ENCODE data around the gene AMIGO3. TPM values are rescaled to one million over a fixed set of nuclear protein-coding genes. Genes with fewer than 3 reads are reported as not detected.

AMIGO3 gene
- total RNA-seq, 2 donors from 2014 or later, result 0.44 to 1.1 TPM

GRCh38 chr3:49745986-49746385 is 26.5 kb upstream of the AMIGO3 start:
- TF ChIP-seq, protein P1, sequence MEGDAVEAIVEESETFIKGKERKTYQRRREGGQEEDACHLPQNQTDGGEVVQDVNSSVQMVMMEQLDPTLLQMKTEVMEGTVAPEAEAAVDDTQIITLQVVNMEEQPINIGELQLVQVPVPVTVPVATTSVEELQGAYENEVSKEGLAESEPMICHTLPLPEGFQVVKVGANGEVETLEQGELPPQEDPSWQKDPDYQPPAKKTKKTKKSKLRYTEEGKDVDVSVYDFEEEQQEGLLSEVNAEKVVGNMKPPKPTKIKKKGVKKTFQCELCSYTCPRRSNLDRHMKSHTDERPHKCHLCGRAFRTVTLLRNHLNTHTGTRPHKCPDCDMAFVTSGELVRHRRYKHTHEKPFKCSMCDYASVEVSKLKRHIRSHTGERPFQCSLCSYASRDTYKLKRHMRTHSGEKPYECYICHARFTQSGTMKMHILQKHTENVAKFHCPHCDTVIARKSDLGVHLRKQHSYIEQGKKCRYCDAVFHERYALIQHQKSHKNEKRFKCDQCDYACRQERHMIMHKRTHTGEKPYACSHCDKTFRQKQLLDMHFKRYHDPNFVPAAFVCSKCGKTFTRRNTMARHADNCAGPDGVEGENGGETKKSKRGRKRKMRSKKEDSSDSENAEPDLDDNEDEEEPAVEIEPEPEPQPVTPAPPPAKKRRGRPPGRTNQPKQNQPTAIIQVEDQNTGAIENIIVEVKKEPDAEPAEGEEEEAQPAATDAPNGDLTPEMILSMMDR (IDR thresholded peaks at IDR 0.05), result no peak
- Histone ChIP-seq H3K4me1 (no peaks in the 10 kb centered on the region), H3K9me3 (no peaks in the 10 kb centered on the region), H3K27ac (no peak overlapping the region), H3K4me3 (no peak overlapping the region), H3K27me3 (no peaks in the 10 kb centered on the region), H3K36me3 (peaks cover 25% of the 10 kb centered on the region)
- no peak for DNase-seq (ENCODE audit: low spot score)

GRCh38 chr3:49740427-49740826 is 20.9 kb upstream of the AMIGO3 start:
- H3K36me3 ChIP-seq, result peaks cover 33% of the 10 kb centered on the region
- TF ChIP-seq, protein P1 (IDR thresholded peaks at IDR 0.05), result no peak
- no peak for DNase-seq (ENCODE audit: low spot score)

DNA sequence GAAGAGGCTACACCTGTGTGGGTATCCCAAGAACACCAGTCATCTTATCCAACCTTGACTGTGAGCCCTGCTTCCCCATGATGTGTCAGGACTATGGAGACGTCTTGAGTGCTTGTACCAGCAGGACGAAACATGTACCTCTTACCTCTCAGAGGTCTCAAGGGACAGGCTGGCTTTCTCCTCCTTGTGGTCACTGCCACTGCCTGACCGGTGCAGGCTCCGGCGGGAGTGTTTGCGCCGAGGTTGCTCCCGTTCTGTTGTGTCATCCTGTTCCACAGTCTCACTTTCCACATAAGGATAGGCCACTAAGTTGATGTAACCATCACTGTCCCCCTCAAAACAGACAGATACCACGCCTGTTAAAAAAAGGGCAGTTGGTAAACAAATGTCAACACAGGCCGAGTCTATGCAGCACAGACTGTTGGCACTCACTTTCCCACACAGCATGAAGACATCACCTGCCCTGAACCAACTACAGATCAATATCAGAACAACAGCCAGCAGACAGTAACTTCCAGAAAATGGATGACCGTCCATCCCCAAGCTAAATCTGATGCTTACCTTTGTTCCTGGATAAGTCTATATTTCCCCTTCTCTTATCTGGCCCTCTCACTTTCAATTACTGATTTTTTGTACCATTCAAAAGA is 18.7 kb upstream of the AMIGO3 start:
- Histone ChIP-seq H3K27ac (no peak overlapping the region), H3K9me3 (no peaks in the 10 kb centered on the region), H3K4me1 (no peaks in the 10 kb centered on the region), H3K4me3 (no peak overlapping the region), H3K27me3 (no peaks in the 10 kb centered on the region), H3K36me3 (peaks cover 53% of the 10 kb centered on the region)
- TF ChIP-seq, protein P1 (IDR thresholded peaks at IDR 0.05), result no peak
- no peak for DNase-seq (ENCODE audit: low spot score)

More at GRCh38 chr3:49740427-49740826, 20.9 kb upstream of the AMIGO3 start:
- Histone ChIP-seq H3K4me1 (no peaks in the 10 kb centered on the region), H3K4me3 (no peak overlapping the region), H3K9me3 (no peaks in the 10 kb centered on the region), H3K27me3 (no peaks in the 10 kb centered on the region), H3K27ac (no peak overlapping the region)

DNA sequence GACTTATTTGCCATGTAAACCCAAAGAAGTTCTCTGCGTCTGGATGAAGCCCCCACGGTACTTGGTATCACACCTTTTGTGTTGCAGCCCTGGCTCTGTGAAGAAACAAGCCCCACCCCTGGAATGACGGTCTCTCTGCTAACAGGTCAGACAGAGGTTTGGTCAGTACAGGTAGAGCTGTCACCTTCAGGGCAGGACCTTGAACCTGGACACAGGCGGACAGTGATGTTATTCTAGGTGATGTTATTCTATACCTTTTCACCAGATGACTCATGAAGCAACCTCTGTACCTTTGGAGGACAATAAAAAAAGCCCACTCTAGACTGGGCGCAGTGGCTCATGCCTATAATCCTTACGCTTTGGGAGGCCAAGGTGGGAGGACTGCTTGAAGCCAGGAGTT is 15.3 kb upstream of the AMIGO3 start:
- no peak overlapping the region for H3K27ac ChIP-seq
- no peak overlapping the region for H3K4me3 ChIP-seq
- DNase-seq (ENCODE audit: low spot score), result no peak
- peaks cover 79% of the 10 kb centered on the region for H3K36me3 ChIP-seq
- no peaks in the 10 kb centered on the region for H3K4me1 ChIP-seq
- no peaks in the 10 kb centered on the region for H3K9me3 ChIP-seq
- TF ChIP-seq, protein P1 (IDR thresholded peaks at IDR 0.05), result no peak
- H3K27me3 ChIP-seq, result no peaks in the 10 kb centered on the region

DNA sequence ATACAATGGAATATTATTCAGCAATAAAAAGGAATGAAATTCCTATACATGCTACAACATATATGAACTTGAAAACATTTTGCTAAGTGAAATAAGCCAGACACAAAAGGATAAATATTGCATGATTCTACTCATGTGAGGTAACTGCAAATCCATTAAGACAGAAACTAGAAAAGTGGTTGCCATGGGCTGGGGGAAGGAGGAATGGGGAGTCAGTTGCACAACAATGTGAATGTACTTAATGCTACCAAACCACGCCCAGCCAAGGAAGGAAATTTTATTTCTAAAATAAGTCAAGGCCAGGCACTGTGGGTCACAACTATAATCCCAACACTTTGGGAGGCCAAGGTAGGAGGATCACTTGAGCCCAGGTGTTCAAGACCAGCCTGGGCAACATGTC is 14.1 kb upstream of the AMIGO3 start:
- Histone ChIP-seq H3K27ac (no peak overlapping the region), H3K27me3 (no peaks in the 10 kb centered on the region), H3K4me3 (no peak overlapping the region), H3K9me3 (no peaks in the 10 kb centered on the region), H3K4me1 (no peaks in the 10 kb centered on the region), H3K36me3 (peaks cover 77% of the 10 kb centered on the region)
- TF ChIP-seq, protein P1 (IDR thresholded peaks at IDR 0.05), result no peak
- DNase-seq (ENCODE audit: low spot score), result no peak

- H3K27me3 ChIP-seq, result no peaks in the 10 kb centered on the region
- TF ChIP-seq, protein P1 (IDR thresholded peaks at IDR 0.05), result no peak
- H3K27ac ChIP-seq, result no peak overlapping the region
- H3K9me3 ChIP-seq, result no peaks in the 10 kb centered on the region
- H3K4me1 ChIP-seq, result no peaks in the 10 kb centered on the region
- no peak for DNase-seq (ENCODE audit: low spot score)
- peaks cover 76% of the 10 kb centered on the region for H3K36me3 ChIP-seq
- H3K4me3 ChIP-seq, result no peak overlapping the region
These were observed 13.1 kb upstream of the AMIGO3 start for GRCh38 chr3:49732597-49732996.

All from right atrium auricular region (tissue), 2 donors.